Cerebellar nuclear complex (tissue), 1 donor: ENCODE data around the gene FBN1.

Source experiments
- DNase-seq, 2 experiments: peaks; one replicate each; lab custom pipeline; 2025; lab: John Stamatoyannopoulos, UW

The FBN1 gene

GRCh38 chr15:48622237-48622636 is 23.3 kb downstream of the FBN1 start:
- DNase-seq, result no peak

DNA sequence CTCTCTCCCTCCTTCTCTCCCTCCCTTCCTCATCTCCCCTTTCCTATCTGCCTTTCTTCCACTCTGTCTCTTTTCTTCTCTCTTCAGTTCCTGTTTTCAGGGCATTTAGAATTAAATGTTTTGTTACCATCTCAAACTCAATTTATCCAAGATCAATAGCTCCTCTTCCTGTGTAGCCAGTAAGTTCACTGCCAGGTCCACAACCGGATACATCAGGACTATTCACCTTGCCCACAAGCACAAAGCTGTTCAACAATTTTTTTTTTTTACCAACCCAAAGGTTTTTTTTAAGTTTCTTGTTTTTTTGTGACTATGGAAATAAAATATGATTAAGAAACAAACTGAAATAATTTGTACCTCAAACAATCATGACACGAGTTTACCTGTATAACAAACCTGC is 26.1 kb downstream of the FBN1 start:
- DNase-seq, result no peak

GRCh38 chr15:48617619-48618018 is 27.9 kb downstream of the FBN1 start:
- no peak for DNase-seq

DNA sequence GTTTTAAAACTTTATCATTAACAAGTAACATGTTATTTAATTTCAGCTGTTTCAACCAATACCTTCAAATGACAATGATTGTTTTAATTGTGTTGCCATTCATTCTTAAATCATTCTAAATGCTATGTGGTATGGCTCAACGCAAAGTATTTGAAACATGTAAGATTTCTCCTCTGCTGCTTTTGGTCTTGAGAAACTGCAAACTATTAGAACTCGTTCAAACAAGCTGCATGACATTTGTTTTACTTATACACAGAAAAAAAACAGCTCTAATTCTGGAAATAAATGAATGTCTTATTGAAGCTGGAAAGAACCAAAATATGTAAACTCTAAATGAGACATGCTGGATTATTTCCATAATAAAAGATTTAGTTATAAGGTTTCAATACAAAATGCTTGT is 29.3 kb downstream of the FBN1 start:
- no peak for DNase-seq

DNA sequence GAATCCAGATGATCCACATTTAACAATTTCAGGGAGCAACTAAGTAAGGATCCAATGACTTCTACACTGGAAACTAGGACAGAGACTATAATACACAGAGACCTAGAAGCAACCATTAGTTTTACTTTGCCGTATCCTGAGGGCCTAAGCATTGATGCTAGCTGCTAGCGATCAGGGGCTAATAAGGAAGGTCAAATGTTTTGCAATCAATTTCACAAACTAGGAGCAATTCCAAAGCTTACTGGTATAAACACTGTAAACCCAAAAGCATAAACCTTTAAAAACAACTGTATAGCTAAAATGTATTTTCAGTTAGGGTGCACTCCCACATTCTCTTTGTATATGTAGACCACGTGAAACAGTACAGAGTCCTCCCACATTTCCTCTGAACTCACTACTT is 31.5 kb downstream of the FBN1 start:
- DNase-seq, result no peak

- DNase-seq, result no peak
Measured at GRCh38 chr15:48609486-48609885, 36.0 kb downstream of the FBN1 start.

- no peak for DNase-seq
Measured at GRCh38 chr15:48607846-48608245, 37.7 kb downstream of the FBN1 start.

GRCh38 chr15:48604567-48604966 is 40.9 kb downstream of the FBN1 start:
- DNase-seq, result no peak

DNA sequence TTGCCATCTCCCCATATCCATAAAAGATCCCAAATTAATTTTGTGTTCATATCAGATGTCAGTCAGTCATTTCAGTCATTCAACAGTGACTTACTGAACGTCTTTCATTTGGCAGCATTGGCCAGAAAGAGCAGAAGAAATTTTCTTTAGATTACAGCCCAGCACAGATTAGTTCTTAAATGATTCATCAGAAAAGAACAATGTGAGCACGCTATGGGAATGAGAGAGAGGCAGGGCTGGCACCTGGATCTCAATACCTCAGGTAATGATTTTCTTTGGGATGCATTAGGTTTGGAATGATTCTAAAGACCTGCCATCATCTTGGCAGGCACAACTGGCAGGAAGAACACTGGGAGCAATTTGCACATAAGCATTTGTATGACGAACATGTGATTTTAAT is 41.6 kb downstream of the FBN1 start:
- DNase-seq, result no peak

DNA sequence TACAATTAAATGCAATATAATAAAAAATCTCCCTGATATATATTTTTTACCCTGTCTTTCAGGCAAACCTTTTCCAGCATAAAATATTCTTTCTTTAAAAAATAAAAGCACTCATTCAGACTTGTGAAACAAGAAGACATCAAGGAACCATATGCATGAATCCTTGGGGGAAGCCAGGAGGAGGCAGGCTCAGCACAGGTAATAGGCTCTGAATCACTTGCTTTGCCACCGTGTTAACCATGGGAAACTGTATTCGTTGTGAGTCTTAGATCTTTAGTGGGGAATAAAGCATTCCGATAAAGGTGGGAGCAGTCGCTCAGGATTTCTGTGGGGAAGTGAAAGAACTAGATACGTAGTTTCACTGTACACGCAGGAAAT is 42.4 kb downstream of the FBN1 start:
- DNase-seq, result no peak

GRCh38 chr15:48602358-48603122 is 43.0 kb downstream of the FBN1 start:
- DNase-seq, result no peak

- no peak for DNase-seq
Measured at GRCh38 chr15:48601095-48601494, 44.4 kb downstream of the FBN1 start.

DNA sequence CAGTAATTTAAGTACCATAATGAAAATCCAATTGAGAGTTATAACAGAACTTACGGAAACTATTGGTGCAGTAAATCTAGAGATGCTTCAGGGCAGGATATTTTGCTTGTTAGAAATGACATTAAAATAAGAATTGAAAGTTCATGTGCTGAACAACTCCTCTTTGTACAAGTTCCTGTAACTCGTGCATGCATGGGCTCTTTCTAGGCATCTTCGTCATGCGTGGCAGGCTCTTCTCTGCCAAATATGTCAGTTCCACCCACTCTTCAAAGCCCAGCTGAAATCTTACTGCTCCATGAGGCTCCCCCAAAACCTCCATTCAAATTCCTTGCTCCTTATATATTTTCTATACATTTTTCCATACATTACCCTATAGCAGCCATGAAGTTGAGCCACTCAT is 48.7 kb downstream of the FBN1 start:
- DNase-seq, result no peak

DNA sequence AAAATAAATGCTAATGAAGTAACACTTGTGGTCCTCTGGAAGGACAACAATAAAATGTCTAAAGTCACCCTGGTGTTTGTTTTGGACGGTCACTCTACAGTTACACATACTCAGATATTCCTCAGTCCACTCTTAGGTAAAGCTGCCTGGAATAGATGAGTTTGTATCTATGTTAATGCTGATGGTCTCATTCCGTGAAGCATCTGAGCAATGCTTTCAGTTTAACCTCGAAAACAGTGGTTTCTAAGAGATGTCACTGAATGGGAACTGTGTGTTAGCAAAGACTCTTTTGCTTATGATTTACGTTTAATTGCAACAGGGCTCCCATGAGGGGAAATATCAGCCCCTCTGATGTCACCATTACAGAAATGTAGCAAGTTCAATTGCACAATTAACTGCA is 49.1 kb downstream of the FBN1 start:
- DNase-seq, result no peak

GRCh38 chr15:48595981-48596380 is 49.5 kb downstream of the FBN1 start:
- no peak for DNase-seq

DNA sequence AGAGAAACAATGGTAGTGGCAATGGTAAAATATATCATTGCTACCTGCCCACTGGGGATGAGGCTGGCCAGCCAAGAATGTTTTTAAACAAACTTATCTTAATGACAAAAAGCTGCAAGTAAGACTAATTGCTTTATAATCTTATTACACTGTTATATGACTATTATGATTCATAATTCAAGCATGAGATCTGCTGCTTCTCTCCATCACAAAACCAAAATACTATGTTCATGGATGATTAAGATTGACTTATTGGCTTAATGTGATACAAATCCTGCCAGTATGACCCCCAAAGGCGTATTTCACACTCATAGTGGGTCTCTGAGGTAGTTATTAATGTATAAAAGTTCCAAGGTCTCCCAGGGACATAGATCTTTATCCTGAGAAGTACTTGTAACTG is 52.6 kb downstream of the FBN1 start:
- DNase-seq, result no peak

- DNase-seq, result no peak
Measured at GRCh38 chr15:48592221-48592731, 53.2 kb downstream of the FBN1 start.

DNA sequence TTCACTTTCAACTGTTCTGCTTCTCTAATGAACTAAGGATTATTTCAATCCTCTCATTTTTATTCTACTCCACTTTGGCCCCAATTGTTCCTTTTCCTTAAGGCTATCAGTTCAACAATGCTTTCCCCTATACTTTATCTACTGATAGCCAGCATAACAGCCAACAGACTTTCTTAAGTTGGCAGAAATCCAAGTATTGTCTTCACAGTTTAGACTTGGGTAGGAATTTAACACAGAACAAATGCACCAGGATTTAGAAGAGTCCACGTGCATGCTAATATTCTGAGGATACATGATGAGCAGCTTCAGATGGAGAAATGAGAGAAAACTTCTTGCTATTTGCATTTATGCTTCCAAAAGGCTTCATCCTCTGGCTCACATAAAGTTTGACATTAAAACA is 54.8 kb downstream of the FBN1 start:
- DNase-seq, result no peak

DNA sequence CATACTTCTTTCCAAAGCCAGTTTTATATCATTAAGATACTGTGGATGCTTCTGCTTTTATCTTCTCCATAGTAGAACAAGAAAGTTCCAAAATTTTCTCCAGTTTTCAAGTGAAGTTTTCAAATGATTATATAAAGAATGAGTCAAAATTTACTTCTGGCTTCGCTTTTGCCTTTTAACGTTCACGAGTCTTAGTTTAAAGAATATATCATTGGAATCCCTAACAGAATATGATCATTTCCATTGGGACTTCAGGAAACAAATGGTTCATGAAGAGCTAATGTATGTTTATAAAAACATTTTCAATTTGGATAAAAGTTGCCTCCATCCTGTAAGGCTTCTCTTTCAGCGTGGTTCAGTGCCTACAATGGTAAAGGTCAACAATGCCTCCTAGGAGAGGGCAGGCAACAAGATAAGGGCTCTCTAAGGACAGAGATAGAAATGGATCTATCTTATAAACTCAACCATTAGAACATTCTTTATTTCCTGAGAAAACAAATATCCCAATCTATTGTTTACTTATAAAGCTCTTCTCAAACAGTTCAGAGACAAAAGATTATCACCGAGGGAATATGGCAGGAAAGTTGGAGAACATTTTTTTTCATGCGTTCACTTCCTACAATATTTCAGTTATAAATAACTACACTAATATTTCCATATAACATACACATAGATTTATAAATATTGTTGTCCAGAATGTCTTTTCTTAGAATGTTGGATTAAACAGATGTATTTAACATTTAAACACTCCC is 60.5 kb downstream of the FBN1 start:
- DNase-seq, result no peak

GRCh38 chr15:48584090-48584811 is 61.3 kb downstream of the FBN1 start:
- no peak for DNase-seq

DNA sequence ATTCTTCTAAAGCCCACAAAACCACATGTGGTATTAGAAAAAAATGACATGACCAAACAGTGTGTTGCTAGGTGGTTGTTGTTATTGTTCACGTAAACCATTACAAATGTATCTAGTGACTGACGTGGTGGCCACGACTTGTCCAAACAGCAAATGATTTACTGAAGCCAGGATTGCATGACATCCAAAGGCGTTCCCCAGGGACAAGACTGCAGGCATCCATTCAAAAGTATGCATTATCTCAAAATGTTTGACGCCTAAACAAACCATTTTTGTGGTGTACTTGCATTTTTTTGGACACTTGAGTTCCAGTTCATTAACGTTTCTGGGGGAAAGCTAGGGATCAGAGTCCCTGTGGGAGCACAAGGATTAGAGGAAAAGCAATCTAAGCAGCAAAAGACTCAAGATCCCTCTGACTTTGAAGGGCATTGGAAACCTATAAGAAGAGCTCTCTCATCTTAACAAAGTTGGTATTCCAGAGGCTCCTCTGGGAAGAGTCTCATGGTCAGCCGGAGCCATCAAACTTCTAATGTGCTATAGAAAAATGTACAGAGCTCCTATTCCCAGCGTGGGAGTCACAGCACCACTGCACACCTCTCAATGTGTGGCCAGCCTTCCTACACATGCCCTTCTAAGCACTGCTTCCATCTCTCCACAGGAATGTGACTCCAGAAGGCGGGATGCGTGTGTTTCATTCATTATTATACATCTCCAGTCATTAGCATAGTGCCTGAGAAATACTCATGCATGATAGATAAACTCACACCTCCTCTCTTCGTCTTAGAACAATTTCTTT is 62.9 kb downstream of the FBN1 start:
- no peak for DNase-seq

GRCh38 chr15:48581219-48581618 is 64.3 kb downstream of the FBN1 start:
- no peak for DNase-seq
